ENCODE measurements around the gene SCN1A.

The SCN1A gene

DNA sequence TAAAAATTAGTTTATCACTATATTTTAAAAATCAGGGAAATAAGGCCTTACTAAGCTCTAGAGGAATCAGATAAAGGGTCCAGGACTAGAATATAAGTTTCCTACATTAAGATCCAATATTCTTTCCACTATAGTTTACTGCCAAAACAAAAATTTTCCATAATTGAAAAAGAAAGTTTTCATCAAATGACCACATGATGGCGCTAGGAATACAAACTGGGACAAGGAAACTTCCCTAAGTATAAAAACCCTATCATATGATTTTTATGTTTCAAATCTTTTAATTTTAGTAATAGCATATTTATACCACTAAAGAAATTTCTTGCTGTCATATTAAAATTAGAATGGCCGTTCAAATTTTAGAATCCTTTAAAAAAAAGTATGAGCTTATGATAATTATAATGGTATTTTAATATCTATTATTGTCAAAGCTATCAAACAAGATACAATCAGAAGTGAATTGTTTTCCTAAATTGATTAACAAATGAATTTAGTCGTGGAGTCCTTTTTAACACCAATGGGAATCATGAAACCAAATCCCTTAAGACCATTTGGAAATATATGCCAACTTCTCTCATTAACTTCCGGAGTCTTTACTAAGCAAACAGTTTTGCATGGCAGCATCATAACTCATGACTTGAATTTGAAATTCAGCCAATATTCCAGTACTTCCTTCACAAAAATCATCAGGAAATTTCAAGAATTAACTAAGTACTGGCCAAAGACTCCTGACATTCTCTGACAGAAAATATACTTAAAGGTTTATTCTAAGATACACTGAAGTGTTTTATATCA, 70.3 kb downstream of the SCN1A start:
- WGBS, 2 experiments: 38 to 49% methylated on average over 2 to 3 of the region's 4 CpGs
- Histone ChIP-seq H3K36me3 (ENCODE audit: control insufficient read depth, insufficient read depth, low read length) (no peaks in the 10 kb centered on the region), H3K27ac (ENCODE audit: insufficient read depth, low read depth, low read length, poor library complexity, severe bottlenecking) (no peak overlapping the region), H3K9me3 (ENCODE audit: control insufficient read depth, low read length) (no peaks in the 10 kb centered on the region), H3K4me3 (ENCODE audit: insufficient read depth, low read depth, low read length) (no peak overlapping the region), H3K4me1 (ENCODE audit: control insufficient read depth, insufficient read depth, low read length) (no peaks in the 10 kb centered on the region), H3K27me3 (ENCODE audit: control insufficient read depth, insufficient read depth, low read length, poor library complexity, severe bottlenecking) (no peaks in the 10 kb centered on the region)

GRCh38 chr2:166044853-166045483, 82.9 kb downstream of the SCN1A start:
- Histone ChIP-seq H3K27me3 (ENCODE audit: control insufficient read depth, insufficient read depth, low read length, poor library complexity, severe bottlenecking) (no peaks in the 10 kb centered on the region), H3K9me3 (ENCODE audit: control insufficient read depth, low read length) (no peaks in the 10 kb centered on the region), H3K4me1 (ENCODE audit: control insufficient read depth, insufficient read depth, low read length) (no peaks in the 10 kb centered on the region), H3K4me3 (ENCODE audit: insufficient read depth, low read depth, low read length) (no peak overlapping the region), H3K27ac (ENCODE audit: insufficient read depth, low read depth, low read length, poor library complexity, severe bottlenecking) (no peak overlapping the region), H3K36me3 (ENCODE audit: control insufficient read depth, insufficient read depth, low read length) (no peaks in the 10 kb centered on the region)
- whole genome bisulfite sequencing, 2 experiments: 68 to 86% methylated on average over 5 of the region's 5 CpGs

GRCh38 chr2:166042768-166043390, 84.9 kb downstream of the SCN1A start:
- no peaks in the 10 kb centered on the region for H3K36me3 ChIP-seq (ENCODE audit: control insufficient read depth, insufficient read depth, low read length)
- no peak overlapping the region for H3K4me3 ChIP-seq (ENCODE audit: insufficient read depth, low read depth, low read length)
- no peaks in the 10 kb centered on the region for H3K27me3 ChIP-seq (ENCODE audit: control insufficient read depth, insufficient read depth, low read length, poor library complexity, severe bottlenecking)
- H3K4me1 ChIP-seq (ENCODE audit: control insufficient read depth, insufficient read depth, low read length): no peaks in the 10 kb centered on the region
- H3K27ac ChIP-seq (ENCODE audit: insufficient read depth, low read depth, low read length, poor library complexity, severe bottlenecking): no peak overlapping the region
- no peaks in the 10 kb centered on the region for H3K9me3 ChIP-seq (ENCODE audit: control insufficient read depth, low read length)

DNA sequence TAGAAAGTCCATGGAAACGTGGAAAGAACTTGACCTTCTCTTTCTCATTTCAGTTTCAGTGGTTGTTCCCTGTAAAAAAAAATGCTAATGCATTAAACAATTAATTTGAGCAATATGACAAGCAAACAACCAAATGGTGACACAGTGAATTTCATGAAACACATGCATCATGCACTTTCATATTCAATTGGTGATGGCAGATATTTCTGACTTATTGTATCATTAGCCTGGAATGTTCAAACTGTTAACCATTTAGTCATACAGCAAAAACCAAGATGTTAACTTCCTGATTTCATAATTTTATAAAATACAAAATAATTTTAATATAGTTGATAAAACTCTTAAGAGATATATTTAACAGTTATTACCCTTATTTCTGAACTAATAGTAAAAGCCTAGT, 85.5 kb downstream of the SCN1A start:
- 71 to 100% methylated on average over 1 of the region's 1 CpG for WGBS, 2 experiments
- Histone ChIP-seq H3K4me1 (ENCODE audit: control insufficient read depth, insufficient read depth, low read length) (no peaks in the 10 kb centered on the region), H3K27ac (ENCODE audit: insufficient read depth, low read depth, low read length, poor library complexity, severe bottlenecking) (no peak overlapping the region), H3K36me3 (ENCODE audit: control insufficient read depth, insufficient read depth, low read length) (no peaks in the 10 kb centered on the region), H3K9me3 (ENCODE audit: control insufficient read depth, low read length) (no peaks in the 10 kb centered on the region), H3K27me3 (ENCODE audit: control insufficient read depth, insufficient read depth, low read length, poor library complexity, severe bottlenecking) (no peaks in the 10 kb centered on the region), H3K4me3 (ENCODE audit: insufficient read depth, low read depth, low read length) (no peak overlapping the region)

DNA sequence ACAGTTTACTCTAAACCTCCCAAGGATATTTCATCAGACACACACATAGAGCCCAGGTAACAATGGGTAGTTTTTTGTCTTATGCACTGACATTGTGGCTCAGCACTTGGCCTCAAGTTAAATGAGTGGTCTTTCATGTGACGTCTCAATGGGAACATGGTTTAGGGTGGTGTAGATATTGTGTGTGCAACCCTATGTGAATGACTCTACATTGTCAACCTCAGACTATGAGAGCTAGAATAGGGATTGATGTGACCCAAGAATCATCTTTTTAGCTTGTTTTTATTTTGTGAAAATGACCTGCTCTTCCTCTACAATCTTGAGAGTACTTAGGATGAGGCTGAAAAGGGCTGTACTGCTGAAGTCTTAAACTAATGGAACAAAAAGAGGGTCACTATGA, 86.2 kb downstream of the SCN1A start:
- Histone ChIP-seq H3K27ac (ENCODE audit: insufficient read depth, low read depth, low read length, poor library complexity, severe bottlenecking) (no peak overlapping the region), H3K9me3 (ENCODE audit: control insufficient read depth, low read length) (no peaks in the 10 kb centered on the region), H3K4me1 (ENCODE audit: control insufficient read depth, insufficient read depth, low read length) (no peaks in the 10 kb centered on the region), H3K4me3 (ENCODE audit: insufficient read depth, low read depth, low read length) (no peak overlapping the region), H3K36me3 (ENCODE audit: control insufficient read depth, insufficient read depth, low read length) (no peaks in the 10 kb centered on the region), H3K27me3 (ENCODE audit: control insufficient read depth, insufficient read depth, low read length, poor library complexity, severe bottlenecking) (no peaks in the 10 kb centered on the region)
- 100% methylated on average over 1 of the region's 1 CpG for WGBS, 2 experiments

GRCh38 chr2:166032361-166032760, 95.5 kb downstream of the SCN1A start:
- Histone ChIP-seq H3K36me3 (ENCODE audit: control insufficient read depth, insufficient read depth, low read length) (no peaks in the 10 kb centered on the region), H3K4me3 (ENCODE audit: insufficient read depth, low read depth, low read length) (no peak overlapping the region), H3K27ac (ENCODE audit: insufficient read depth, low read depth, low read length, poor library complexity, severe bottlenecking) (no peak overlapping the region), H3K4me1 (ENCODE audit: control insufficient read depth, insufficient read depth, low read length) (no peaks in the 10 kb centered on the region), H3K9me3 (ENCODE audit: control insufficient read depth, low read length) (no peaks in the 10 kb centered on the region), H3K27me3 (ENCODE audit: control insufficient read depth, insufficient read depth, low read length, poor library complexity, severe bottlenecking) (no peaks in the 10 kb centered on the region)
- no CpG with 5 or more reads among the region's 1 CpG for WGBS, 2 experiments

- Histone ChIP-seq H3K27ac (ENCODE audit: insufficient read depth, low read depth, low read length, poor library complexity, severe bottlenecking) (no peak overlapping the region), H3K4me3 (ENCODE audit: insufficient read depth, low read depth, low read length) (no peak overlapping the region), H3K9me3 (ENCODE audit: control insufficient read depth, low read length) (no peaks in the 10 kb centered on the region), H3K27me3 (ENCODE audit: control insufficient read depth, insufficient read depth, low read length, poor library complexity, severe bottlenecking) (no peaks in the 10 kb centered on the region), H3K36me3 (ENCODE audit: control insufficient read depth, insufficient read depth, low read length) (no peaks in the 10 kb centered on the region), H3K4me1 (ENCODE audit: control insufficient read depth, insufficient read depth, low read length) (no peaks in the 10 kb centered on the region)
- WGBS, 2 experiments: 95 to 100% methylated on average over 2 of the region's 2 CpGs
These were observed 96.8 kb downstream of the SCN1A start for GRCh38 chr2:166031054-166031453.

DNA sequence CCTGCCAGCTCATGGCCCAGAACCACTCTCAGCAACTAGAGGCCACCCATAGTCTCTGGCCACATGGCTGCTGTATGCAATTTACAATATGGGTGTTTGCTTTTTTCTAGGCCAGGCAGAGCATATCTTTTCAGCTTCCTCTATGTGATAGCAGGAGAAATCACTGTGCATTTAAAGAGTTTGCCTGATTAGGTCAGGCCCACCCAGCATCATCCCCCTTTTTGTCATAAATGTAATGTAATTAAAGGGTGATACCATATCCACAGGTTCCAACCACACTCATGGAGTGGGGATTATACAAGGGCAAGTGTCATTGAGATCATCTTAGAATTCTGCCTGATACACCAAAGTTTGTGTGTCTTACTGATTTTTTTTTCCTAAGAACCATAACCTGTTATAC, 102.5 kb downstream of the SCN1A start:
- H3K27me3 ChIP-seq (ENCODE audit: control insufficient read depth, insufficient read depth, low read length, poor library complexity, severe bottlenecking): no peaks in the 10 kb centered on the region
- no peaks in the 10 kb centered on the region for H3K4me1 ChIP-seq (ENCODE audit: control insufficient read depth, insufficient read depth, low read length)
- H3K36me3 ChIP-seq (ENCODE audit: control insufficient read depth, insufficient read depth, low read length): no peaks in the 10 kb centered on the region

DNA sequence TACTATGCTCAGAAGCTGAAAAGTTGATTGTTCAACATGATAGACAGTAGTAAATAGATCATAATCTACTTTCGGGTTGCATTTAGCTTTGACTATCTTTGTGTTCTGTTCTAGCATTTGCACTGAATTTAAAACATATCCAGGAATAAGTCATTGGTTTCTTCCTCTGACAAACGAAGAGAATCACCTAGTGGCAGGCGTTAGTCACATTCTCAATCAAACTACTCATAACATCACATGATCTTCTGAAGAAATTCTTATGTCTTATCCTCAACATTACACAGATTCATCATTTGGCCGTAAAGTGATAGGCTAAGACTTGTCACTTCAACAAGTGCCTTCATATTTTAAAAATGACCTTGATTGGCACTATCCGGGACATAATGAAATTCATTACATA, 110.6 kb downstream of the SCN1A start:
- no peaks in the 10 kb centered on the region for H3K4me1 ChIP-seq (ENCODE audit: control insufficient read depth, insufficient read depth, low read length)
- H3K36me3 ChIP-seq (ENCODE audit: control insufficient read depth, insufficient read depth, low read length): no peaks in the 10 kb centered on the region
- no peak overlapping the region for H3K4me3 ChIP-seq (ENCODE audit: insufficient read depth, low read depth, low read length)
- no peak overlapping the region for H3K27ac ChIP-seq (ENCODE audit: insufficient read depth, low read depth, low read length, poor library complexity, severe bottlenecking)
- no peaks in the 10 kb centered on the region for H3K27me3 ChIP-seq (ENCODE audit: control insufficient read depth, insufficient read depth, low read length, poor library complexity, severe bottlenecking)
- WGBS, 2 experiments: 82 to 86% methylated on average over 5 of the region's 5 CpGs
- no peaks in the 10 kb centered on the region for H3K9me3 ChIP-seq (ENCODE audit: control insufficient read depth, low read length)

More for the DNA sequence above, 102.5 kb downstream of the SCN1A start:
- Histone ChIP-seq H3K27ac (ENCODE audit: insufficient read depth, low read depth, low read length, poor library complexity, severe bottlenecking) (no peak overlapping the region), H3K4me3 (ENCODE audit: insufficient read depth, low read depth, low read length) (no peak overlapping the region), H3K9me3 (ENCODE audit: control insufficient read depth, low read length) (no peaks in the 10 kb centered on the region)

DNA sequence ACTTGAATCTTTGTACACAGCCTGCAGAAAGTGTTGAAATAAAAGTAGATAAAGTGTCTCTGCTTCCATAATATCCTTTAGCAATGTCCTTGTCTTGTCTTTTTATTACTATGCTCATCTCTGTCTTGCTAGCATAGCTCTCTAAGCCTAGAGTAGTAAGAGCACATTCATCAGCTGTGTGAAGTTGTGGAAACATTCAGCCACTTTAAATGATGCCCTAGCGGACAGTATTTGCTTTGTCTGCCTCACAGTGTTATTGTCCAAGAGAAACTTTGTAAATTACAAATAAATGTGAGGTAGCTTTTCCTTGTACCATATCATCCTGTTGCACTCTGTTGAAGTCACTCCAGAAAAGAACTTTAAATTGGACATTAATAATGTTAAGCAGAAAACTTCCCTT, 113.9 kb downstream of the SCN1A start:
- H3K36me3 ChIP-seq (ENCODE audit: control insufficient read depth, insufficient read depth, low read length): no peaks in the 10 kb centered on the region
- H3K27me3 ChIP-seq (ENCODE audit: control insufficient read depth, insufficient read depth, low read length, poor library complexity, severe bottlenecking): no peaks in the 10 kb centered on the region
- no peaks in the 10 kb centered on the region for H3K9me3 ChIP-seq (ENCODE audit: control insufficient read depth, low read length)
- WGBS, 2 experiments: 82 to 89% methylated on average over 1 of the region's 1 CpG
- H3K27ac ChIP-seq (ENCODE audit: insufficient read depth, low read depth, low read length, poor library complexity, severe bottlenecking): no peak overlapping the region
- no peaks in the 10 kb centered on the region for H3K4me1 ChIP-seq (ENCODE audit: control insufficient read depth, insufficient read depth, low read length)
- H3K4me3 ChIP-seq (ENCODE audit: insufficient read depth, low read depth, low read length): no peak overlapping the region

Measured in ectodermal cell (in vitro differentiated cells).